Measurements from ENCODE around the gene ANKRD40. TPM values are rescaled to one million over a fixed set of nuclear protein-coding genes. Genes with fewer than 3 reads are reported as not detected.

Gene ANKRD40
- total RNA-seq, 1 donor from 2014 or later, result 47.0 TPM

DNA sequence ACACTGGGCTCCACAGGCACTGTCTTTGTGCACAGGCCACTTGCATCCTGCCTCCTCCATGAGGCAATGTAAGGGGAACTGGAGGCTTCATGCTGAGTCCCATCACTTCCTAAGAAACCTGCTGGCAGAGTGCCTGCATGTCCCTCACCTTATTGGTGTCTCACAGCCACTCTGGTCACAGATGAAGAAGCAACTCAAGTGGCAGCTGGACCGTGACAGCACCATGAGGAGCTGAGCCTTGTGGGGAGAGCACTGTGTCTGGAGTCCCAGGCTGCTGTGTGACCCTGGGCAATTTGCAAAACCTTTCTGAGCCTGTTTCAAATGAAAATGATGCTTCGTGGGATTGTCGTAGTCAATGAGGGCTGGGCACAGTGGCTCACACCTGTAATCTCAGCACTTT lies 19.5 kb downstream of the ANKRD40 start:
- Mint-ChIP-seq H3K4me3 (no peak overlapping the region), H3K27ac (no peak overlapping the region), H3K9me3 (no peaks in the 10 kb centered on the region), H3K36me3 (ENCODE audit: low read depth) (peaks cover 17% of the 10 kb centered on the region), H3K27me3 (ENCODE audit: insufficient read depth) (no peaks in the 10 kb centered on the region), H3K4me1 (ENCODE audit: low read depth) (no peaks in the 10 kb centered on the region)
- intact Hi-C loops (cut with micrococcal nuclease), result no loop called here
- DNase-seq (ENCODE audit: low spot score), result no peak

DNA sequence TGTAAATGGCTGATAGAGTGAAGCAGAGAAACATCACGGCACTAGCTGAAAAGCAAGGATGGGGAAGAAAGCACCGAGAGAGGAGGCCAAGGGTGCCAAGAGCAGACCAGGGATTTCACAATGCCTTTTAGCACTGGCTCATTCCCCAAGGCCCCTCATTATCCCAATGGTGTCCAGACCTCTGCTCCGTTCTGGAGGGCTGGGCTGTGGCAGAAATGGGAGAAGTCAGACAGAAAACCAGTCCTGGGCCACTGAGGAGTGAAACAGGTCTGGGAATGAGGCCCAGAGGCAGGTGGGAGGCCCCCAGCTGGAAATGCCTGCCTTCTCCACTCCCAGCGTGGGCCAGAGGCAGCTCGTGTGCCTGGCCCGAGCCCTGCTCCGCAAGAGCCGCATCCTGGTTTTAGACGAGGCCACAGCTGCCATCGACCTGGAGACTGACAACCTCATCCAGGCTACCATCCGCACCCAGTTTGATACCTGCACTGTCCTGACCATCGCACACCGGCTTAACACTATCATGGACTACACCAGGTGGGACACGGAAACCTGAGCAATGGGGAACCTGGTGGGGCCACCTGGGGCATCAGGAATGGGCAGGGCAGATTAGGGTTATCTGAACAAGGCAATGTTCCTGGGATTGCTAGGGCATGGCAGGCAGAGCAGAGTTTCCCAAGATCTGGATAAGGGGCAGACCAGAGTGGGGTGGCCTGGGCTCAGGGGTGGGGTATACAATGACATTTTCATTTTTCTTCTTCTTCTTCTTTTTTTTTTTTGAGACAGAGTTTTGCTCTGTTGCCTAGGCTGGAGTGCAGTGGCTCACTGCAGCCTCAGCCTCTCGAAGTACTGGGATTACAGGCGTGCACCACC lies 20.3 kb downstream of the ANKRD40 start:
- Mint-ChIP-seq H3K4me3 (no peak overlapping the region), H3K27ac (no peak overlapping the region), H3K27me3 (ENCODE audit: insufficient read depth) (no peaks in the 10 kb centered on the region), H3K36me3 (ENCODE audit: low read depth) (peaks cover 10% of the 10 kb centered on the region), H3K4me1 (ENCODE audit: low read depth) (no peaks in the 10 kb centered on the region), H3K9me3 (no peaks in the 10 kb centered on the region)
- DNase-seq (ENCODE audit: low spot score), result no peak
- intact Hi-C loops (cut with micrococcal nuclease), result no loop called here

DNA sequence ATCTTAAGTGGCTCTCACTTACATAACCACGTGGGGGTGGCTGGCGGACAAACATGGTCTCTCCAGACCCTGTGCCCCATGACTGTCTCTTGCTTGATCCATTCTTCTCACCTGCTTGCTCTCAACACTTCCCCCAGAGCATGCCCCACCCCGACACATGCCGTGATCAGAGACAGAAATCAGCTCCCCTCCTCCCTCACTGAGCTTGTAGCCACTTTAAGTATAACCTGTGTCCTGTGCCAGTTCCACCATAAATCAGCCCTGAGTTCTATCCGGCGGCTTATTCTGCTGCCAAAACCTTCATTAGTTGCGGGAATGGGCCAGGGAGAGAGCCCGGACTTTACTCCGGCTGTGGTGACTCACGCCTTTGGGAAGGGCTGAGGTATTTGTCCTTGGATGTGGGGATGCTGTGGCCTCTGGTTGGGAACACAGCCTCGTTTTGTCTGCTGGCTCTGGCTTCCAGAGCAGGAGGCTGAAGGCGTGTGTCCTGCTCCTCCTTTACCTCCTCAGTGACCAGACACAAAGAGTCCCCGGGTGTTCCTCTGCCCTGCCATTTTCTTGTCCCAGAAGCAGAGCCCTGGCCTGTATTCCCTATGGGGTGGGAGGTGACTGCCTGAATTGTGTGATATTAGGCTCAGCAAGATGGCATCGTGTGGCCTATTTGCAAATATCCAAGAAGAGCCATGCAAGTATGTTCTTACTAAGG lies 21.1 kb downstream of the ANKRD40 start:
- H3K27me3 Mint-ChIP-seq (ENCODE audit: insufficient read depth), result peaks cover 4% of the 10 kb centered on the region
- intact Hi-C loops (cut with micrococcal nuclease), result no loop called here
- peaks cover 4% of the 10 kb centered on the region for H3K36me3 Mint-ChIP-seq (ENCODE audit: low read depth)
- DNase-seq (ENCODE audit: low spot score), result no peak
- no peaks in the 10 kb centered on the region for H3K9me3 Mint-ChIP-seq
- H3K27ac Mint-ChIP-seq, result no peak overlapping the region
- H3K4me1 Mint-ChIP-seq (ENCODE audit: low read depth), result peaks cover under 1% of the 10 kb centered on the region
- H3K4me3 Mint-ChIP-seq, result no peak overlapping the region

DNA sequence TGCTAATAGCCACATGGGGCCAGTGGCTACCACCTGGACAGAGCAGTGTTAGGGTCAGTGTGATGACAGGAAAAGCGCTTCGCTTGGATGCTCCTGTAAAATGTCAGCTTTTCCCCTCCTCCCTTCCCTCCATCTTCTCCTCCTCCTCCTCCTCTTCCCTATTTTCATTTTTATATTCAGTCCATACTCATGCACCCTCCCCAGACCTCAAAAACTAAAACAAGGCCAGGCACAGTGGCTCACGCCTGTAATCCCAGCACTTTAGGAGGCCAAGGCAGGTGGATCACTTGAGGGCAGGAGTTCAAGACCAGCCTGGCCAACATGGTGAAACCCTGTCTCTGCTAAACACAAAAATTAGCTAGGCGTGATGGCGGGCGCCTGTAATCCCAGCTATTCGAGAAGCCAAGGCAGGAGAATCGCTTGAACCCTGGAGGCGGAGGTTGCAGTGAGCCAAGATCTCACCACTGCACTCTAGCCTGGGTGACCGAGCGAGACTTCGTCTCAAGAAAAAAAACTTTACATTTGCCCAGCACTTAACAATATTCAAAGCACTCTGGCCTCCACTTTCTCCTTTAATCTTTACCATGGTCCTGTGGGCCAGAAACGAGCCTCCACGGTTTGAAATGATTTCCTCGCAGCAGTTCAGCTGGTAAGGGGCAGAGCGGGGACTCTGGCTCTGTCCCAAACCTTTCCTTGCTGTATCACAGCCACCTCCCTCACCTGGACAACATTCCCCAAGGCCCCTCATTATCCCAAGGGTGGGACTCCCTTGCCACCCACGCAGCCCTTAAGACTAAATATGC lies 21.8 kb downstream of the ANKRD40 start:
- no peak overlapping the region for H3K4me3 Mint-ChIP-seq
- H3K27me3 Mint-ChIP-seq (ENCODE audit: insufficient read depth), result peaks cover 9% of the 10 kb centered on the region
- no peaks in the 10 kb centered on the region for H3K9me3 Mint-ChIP-seq
- H3K27ac Mint-ChIP-seq, result no peak overlapping the region
- intact Hi-C loops (cut with micrococcal nuclease), result no loop called here
- no peak for DNase-seq (ENCODE audit: low spot score)
- no peaks in the 10 kb centered on the region for H3K36me3 Mint-ChIP-seq (ENCODE audit: low read depth)
- peaks cover 7% of the 10 kb centered on the region for H3K4me1 Mint-ChIP-seq (ENCODE audit: low read depth)

DNA sequence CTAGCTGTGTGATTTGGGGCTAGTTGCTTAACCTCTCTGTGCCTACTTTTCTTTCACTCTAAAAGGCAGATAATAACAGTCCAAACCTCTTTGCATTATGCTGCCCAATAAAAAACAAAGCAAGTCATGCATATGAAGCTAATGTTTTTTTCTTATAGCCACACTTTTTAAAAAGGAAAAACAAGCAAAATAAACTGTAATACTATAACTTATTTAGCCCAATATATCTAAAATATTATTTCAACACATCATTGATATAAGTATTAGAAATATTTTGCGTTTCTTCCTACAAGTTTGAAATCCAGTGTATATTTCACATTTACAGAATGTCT lies 22.4 kb downstream of the ANKRD40 start:
- Mint-ChIP-seq H3K27me3 (ENCODE audit: insufficient read depth) (peaks cover 13% of the 10 kb centered on the region), H3K9me3 (no peaks in the 10 kb centered on the region), H3K4me3 (no peak overlapping the region), H3K27ac (no peak overlapping the region), H3K4me1 (ENCODE audit: low read depth) (peaks cover 7% of the 10 kb centered on the region), H3K36me3 (ENCODE audit: low read depth) (no peaks in the 10 kb centered on the region)
- intact Hi-C loops (cut with micrococcal nuclease), result no loop called here
- no peak for DNase-seq (ENCODE audit: low spot score)

DNA sequence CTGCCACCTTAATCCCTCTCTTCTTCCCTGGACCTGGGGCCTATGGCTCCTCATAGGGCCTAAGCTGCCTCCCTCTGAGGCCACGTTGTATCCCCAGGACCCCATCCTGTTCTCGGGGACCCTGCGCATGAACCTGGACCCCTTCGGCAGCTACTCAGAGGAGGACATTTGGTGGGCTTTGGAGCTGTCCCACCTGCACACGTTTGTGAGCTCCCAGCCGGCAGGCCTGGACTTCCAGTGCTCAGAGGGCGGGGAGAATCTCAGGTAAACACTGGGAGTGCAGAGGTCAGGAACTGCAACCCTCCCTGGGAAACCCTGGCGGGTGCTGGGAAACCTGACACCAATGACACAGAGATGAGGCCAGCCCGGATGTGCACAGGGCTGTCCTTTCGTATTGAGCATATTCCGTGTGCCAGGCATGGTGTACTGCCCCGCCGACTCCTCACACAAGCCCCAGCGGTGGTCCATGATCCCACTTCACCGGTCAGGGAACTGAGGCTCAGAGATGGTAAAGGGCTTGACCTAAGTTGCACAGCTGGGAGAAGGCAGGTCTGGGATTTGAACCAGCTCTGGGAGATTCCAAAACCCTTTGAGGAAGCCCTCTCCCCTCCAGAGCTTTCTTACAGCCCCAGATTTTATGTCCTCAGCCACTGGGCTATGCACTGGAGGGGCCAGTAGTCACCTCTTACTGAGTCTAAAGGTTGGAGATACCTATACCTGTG lies 22.9 kb downstream of the ANKRD40 start:
- Mint-ChIP-seq H3K4me1 (ENCODE audit: low read depth) (peaks cover 7% of the 10 kb centered on the region), H3K36me3 (ENCODE audit: low read depth) (no peaks in the 10 kb centered on the region), H3K27me3 (ENCODE audit: insufficient read depth) (peaks cover 13% of the 10 kb centered on the region), H3K4me3 (no peak overlapping the region), H3K27ac (no peak overlapping the region), H3K9me3 (no peaks in the 10 kb centered on the region)
- intact Hi-C loops (cut with micrococcal nuclease), result loop anchor here (5.0 kb wide), 1 partner anchor 52 kb away; the partner anchor contains the start of gene ABCC3
- DNase-seq (ENCODE audit: low spot score), result no peak

DNA sequence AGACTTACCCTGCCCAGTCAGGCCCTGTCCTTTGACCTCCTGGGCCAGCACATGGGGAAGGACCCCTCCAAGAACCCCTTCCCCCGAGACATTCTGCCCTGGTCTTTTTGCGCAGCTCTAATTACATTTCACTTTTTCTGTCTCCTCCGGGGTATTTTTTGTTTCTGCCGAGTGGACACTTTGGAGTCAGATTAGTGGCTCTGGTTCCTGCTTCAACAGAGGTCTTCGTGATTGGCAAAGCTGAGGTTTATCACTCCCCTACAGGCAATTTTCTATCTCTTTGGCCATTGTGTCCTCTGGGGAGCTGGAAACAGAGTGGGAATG lies 23.5 kb downstream of the ANKRD40 start:
- no peaks in the 10 kb centered on the region for H3K9me3 Mint-ChIP-seq
- intact Hi-C loops (cut with micrococcal nuclease), result loop anchor here (5.0 kb wide), 1 partner anchor 52 kb away; the partner anchor contains the start of gene ABCC3
- no peak overlapping the region for H3K27ac Mint-ChIP-seq

DNA sequence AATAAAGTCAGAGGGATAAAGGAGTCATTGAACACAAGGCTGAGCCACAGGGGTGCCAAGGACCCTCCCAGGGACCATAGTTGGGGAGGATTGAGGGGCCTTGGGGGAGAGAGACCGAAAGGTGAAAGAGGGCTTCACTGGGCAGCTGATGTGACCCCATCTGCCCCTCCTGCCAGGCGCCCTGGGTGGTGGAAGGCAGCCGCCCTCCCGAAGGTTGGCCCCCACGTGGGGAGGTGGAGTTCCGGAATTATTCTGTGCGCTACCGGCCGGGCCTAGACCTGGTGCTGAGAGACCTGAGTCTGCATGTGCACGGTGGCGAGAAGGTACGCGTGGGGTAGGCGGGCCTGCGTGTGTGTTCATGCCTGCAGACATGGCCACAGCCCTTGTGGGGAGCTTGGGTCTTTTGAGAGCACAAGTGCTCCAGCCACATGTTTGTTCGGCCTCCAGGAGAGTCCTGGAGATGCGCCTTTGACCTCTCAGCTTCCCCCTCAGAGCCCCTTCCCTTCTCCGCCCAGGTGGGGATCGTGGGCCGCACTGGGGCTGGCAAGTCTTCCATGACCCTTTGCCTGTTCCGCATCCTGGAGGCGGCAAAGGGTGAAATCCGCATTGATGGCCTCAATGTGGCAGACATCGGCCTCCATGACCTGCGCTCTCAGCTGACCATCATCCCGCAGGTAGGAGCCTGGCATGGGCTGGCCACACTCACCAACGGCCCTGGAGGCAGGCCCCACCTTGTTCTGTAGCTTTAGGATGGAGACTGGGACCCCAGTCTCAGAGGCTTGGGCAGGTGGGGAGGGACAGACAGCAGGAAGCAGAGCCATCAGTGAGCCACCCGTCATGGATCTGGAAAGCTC lies 24.1 kb downstream of the ANKRD40 start:
- no peak overlapping the region for H3K4me3 Mint-ChIP-seq
- DNase-seq (ENCODE audit: low spot score), result no peak
- no peaks in the 10 kb centered on the region for H3K36me3 Mint-ChIP-seq (ENCODE audit: low read depth)

More for the DNA sequence above, 23.5 kb downstream of the ANKRD40 start:
- no peaks in the 10 kb centered on the region for H3K36me3 Mint-ChIP-seq (ENCODE audit: low read depth)
- DNase-seq (ENCODE audit: low spot score), result no peak
- peaks cover 17% of the 10 kb centered on the region for H3K27me3 Mint-ChIP-seq (ENCODE audit: insufficient read depth)
- H3K4me3 Mint-ChIP-seq, result no peak overlapping the region
- H3K4me1 Mint-ChIP-seq (ENCODE audit: low read depth), result peaks cover 7% of the 10 kb centered on the region

DNA sequence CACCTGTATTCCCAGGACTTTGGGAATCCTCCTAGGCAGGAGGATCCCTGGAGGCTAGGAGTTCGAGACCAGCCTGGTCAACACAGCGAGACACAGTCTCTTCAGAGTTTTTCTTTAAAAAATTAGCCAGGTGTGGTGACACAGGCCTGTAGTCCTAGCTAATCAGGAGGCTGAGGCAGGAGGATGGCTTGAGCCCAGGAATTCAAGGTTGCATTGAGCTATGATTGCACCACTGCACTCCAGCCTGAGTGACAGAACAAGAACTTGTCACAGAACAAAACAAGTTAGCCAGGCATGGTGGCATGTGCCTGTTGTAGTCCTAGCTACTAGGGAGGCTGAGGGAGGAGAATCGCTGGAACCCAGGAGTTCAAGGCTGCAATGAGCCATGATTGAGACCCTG lies 24.8 kb downstream of the ANKRD40 start:
- intact Hi-C loops (cut with micrococcal nuclease), result loop anchor here (5.0 kb wide), 1 partner anchor 51 kb away; the partner anchor contains the start of gene ABCC3
- no peak overlapping the region for H3K4me3 Mint-ChIP-seq
- no peaks in the 10 kb centered on the region for H3K9me3 Mint-ChIP-seq
- no peaks in the 10 kb centered on the region for H3K36me3 Mint-ChIP-seq (ENCODE audit: low read depth)
- H3K27ac Mint-ChIP-seq, result no peak overlapping the region
- DNase-seq (ENCODE audit: low spot score), result no peak
- H3K4me1 Mint-ChIP-seq (ENCODE audit: low read depth), result peaks cover 7% of the 10 kb centered on the region
- peaks cover 17% of the 10 kb centered on the region for H3K27me3 Mint-ChIP-seq (ENCODE audit: insufficient read depth)

More for the DNA sequence above, 24.1 kb downstream of the ANKRD40 start:
- intact Hi-C loops (cut with micrococcal nuclease), result loop anchor here (5.0 kb wide), 1 partner anchor 51 kb away; the partner anchor contains the start of gene ABCC3
- Mint-ChIP-seq H3K27me3 (ENCODE audit: insufficient read depth) (peaks cover 17% of the 10 kb centered on the region), H3K27ac (no peak overlapping the region), H3K4me1 (ENCODE audit: low read depth) (peaks cover 7% of the 10 kb centered on the region), H3K9me3 (no peaks in the 10 kb centered on the region)

DNA sequence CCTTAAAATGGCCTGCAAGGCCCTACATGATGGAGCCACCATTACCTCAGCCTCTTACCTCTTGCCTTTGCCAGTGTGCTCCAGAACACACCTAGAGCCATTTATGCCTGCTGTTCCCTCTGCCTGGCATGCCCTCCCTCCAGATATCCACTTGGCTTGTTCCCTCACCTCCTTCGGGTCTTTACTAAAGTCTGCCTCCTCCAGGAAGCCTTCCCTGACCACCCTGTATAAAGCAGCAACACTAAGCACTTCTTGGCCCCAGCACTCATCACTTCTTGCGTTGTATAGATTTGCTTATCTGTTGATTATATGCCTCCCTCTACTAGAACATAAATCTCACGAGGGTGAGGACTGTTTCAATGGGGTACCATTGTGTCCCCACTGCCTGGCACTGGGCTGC lies 25.3 kb downstream of the ANKRD40 start:
- Mint-ChIP-seq H3K36me3 (ENCODE audit: low read depth) (no peaks in the 10 kb centered on the region), H3K27ac (no peak overlapping the region), H3K9me3 (no peaks in the 10 kb centered on the region), H3K27me3 (ENCODE audit: insufficient read depth) (peaks cover 17% of the 10 kb centered on the region), H3K4me1 (ENCODE audit: low read depth) (peaks cover 7% of the 10 kb centered on the region), H3K4me3 (no peak overlapping the region)
- intact Hi-C loops (cut with micrococcal nuclease), result loop anchor here (5.0 kb wide), 1 partner anchor 50 kb away; the partner anchor contains the start of gene ABCC3
- DNase-seq (ENCODE audit: low spot score), result no peak

DNA sequence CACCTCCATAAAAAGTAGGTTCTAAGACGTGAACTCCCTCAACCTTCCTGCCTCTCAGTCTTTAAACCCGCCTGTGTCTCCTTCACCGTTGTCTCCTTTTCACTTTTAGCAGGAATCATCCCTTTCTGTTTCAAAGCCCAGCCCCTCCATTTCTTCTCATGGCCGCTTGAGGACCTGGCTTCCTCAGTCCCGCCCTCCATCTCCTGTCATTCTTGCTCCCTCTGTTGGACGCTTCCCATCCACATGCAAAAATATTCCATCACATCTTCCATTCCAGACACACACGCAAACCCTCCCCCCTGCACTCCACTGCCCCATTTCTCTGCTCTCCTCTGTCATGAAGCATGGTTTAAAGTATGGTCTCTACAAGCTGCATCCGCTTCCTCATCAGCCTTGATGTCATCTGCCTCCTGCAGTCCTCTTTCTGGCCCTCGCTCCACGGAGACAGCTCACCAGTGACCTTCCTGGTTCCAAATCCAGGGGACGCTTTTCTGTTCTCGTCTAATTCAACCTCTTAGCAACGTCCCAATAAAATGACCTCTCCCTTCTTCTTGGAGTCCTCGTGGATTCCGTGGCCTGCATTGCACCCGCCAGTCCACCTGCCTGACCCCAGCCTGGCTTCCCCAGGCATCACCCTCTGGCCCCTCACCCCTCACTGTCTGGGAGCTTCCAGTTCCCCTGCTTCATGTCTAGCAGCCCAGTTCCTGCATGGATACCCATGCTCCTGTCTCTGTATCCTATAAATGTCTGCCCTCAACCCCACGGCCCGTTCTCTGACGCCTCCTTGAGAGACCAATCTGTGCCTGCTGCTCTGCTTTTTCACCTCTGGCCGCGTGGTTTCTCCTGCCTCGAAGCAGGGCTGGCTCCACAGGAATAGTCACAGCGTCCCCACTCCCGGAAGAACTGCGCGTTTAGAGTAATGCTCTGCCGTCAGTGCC lies 26.2 kb downstream of the ANKRD40 start:
- no peaks in the 10 kb centered on the region for H3K9me3 Mint-ChIP-seq
- H3K4me3 Mint-ChIP-seq, result no peak overlapping the region
- DNase-seq (ENCODE audit: low spot score), result no peak
- no peaks in the 10 kb centered on the region for H3K36me3 Mint-ChIP-seq (ENCODE audit: low read depth)
- no peak overlapping the region for H3K27ac Mint-ChIP-seq
- H3K27me3 Mint-ChIP-seq (ENCODE audit: insufficient read depth), result peaks cover 17% of the 10 kb centered on the region
- peaks cover 7% of the 10 kb centered on the region for H3K4me1 Mint-ChIP-seq (ENCODE audit: low read depth)
- intact Hi-C loops (cut with micrococcal nuclease), result loop anchor here (5.0 kb wide), 1 partner anchor 49 kb away; the partner anchor contains the start of gene ABCC3
